HCT116 (cell line): ENCODE measurements around the gene NAA16. TPM values are rescaled to one million over a fixed set of nuclear protein-coding genes. Genes with fewer than 3 reads are reported as not detected.

Experiments
- ATAC-seq: fragments of 200-7000 bp; cut with Tn5 transposase; 2 replicates; pipeline ENCODE4 v1.9.1; 2020; ENCODE audit warnings: mild to moderate bottlenecking, moderate library complexity
- BruUV-seq: library from RNA; stranded (reverse); fragments of 400-500 nt; replicated peaks from 2 replicates; lab custom pipeline; 2021; lab: Mats Ljungman, UMichigan
- CTCF ChIA-PET: fragments of 300-600 bp; sonication (Branson Sonifier 250); formaldehyde crosslinking; loops from one replicate; lab custom pipeline; 2021; ENCODE audit warnings: antibody characterized with exemption; lab: Charles Lee
- POLR2A ChIA-PET: fragments of 300-600, 350-600 bp; sonication (Branson Sonifier 250); formaldehyde crosslinking; loops from one replicate; lab custom pipeline; 2021; ENCODE audit warnings: antibody characterized with exemption; lab: Charles Lee
- RAD21 ChIA-PET, 2 experiments: fragments of 300-600 bp; sonication (Branson Sonifier 250); formaldehyde crosslinking; loops; one replicate each; lab custom pipeline; 2023; ENCODE audit warnings: low total read pairs in 2 of 2; ENCODE audit not compliant: uncharacterized antibody in 2 of 2, unreplicated experiment in 2 of 2, low non-redundant PET in 1 of 2; lab: Charles Lee
- DNase-seq: peaks from one replicate; pipeline ENCODE4 v3.0.0-alpha.2; 2010; ENCODE audit warnings: low read depth, low spot score
- H2AFZ ChIP-seq: fragments of 200-600 bp; shearing (Covaris generic), sonication (generic); 2 replicates; pipeline ENCODE4 v1.6.1; 2017; ENCODE audit warnings: low read depth, mixed run types, mixed read lengths, antibody characterized with exemption, low read length; ENCODE audit not compliant: poor library complexity, severe bottlenecking
- H3K27ac ChIP-seq: 2 replicates; pipeline ENCODE4 v1.5.1; 2012; ENCODE audit warnings: low read depth, low read length
- H3K27me3 ChIP-seq: fragments of 200-600 bp; sonication (generic); 2 replicates; pipeline ENCODE4 v1.6.1; 2016; ENCODE audit warnings: mixed run types, low read length, mixed read lengths; ENCODE audit not compliant: insufficient read depth
- H3K36me3 ChIP-seq, 2 experiments: fragments of 200-500 bp in 1 of 2; fragments of 200-600 bp in 1 of 2; sonication (Bioruptor generic) in 1 of 2; sonication (generic) in 1 of 2; 2 replicates each; pipeline versions ENCODE4 v1.5.1 to v1.6.1; 2014 to 2016; ENCODE audit warnings: low read length in 2 of 2, inconsistent platforms in 1 of 2, mixed read lengths in 1 of 2, mixed run types in 1 of 2; ENCODE audit not compliant: insufficient read depth in 2 of 2, control insufficient read depth in 1 of 2
- H3K4me1 ChIP-seq, 2 experiments: fragments of 200-600 bp in 1 of 2; sonication (generic) in 1 of 2; 2 replicates each; pipeline versions ENCODE4 v1.5.1 to v1.6.1; 2012 to 2017; ENCODE audit warnings: low read length in 2 of 2, inconsistent platforms in 1 of 2, mild to moderate bottlenecking in 1 of 2, mixed read lengths in 1 of 2, mixed run types in 1 of 2, moderate library complexity in 1 of 2; ENCODE audit not compliant: insufficient read depth in 2 of 2, control insufficient read depth in 1 of 2
- H3K4me2 ChIP-seq: fragments of 200-600 bp; sonication (generic); 2 replicates; pipeline ENCODE4 v1.6.1; 2017; ENCODE audit warnings: mixed run types, low read length, mixed read lengths
- H3K4me3 ChIP-seq, 2 experiments: fragments of 200-600 bp in 1 of 2; sonication (generic) in 1 of 2; replicated peaks in 1 of 2; 2 replicates each; pipeline ENCODE4 v1.5.1; 2011 to 2016; ENCODE audit warnings: low read length in 2 of 2, control low read depth in 1 of 2, low read depth in 1 of 2, mild to moderate bottlenecking in 1 of 2, mixed read lengths in 1 of 2, mixed run types in 1 of 2
- H3K79me2 ChIP-seq: fragments of 200-600 bp; sonication (generic); 2 replicates; pipeline ENCODE4 v1.6.1; 2017; ENCODE audit warnings: mild to moderate bottlenecking, mixed run types, low read length, moderate library complexity, mixed read lengths; ENCODE audit not compliant: insufficient read depth
- H3K9ac ChIP-seq: fragments of 200-600 bp; sonication (generic); 2 replicates; pipeline ENCODE4 v1.6.1; 2016; ENCODE audit warnings: low read length, mixed read lengths
- H3K9me2 ChIP-seq: fragments of 200-600 bp; sonication (generic), shearing (Covaris generic); 2 replicates; pipeline ENCODE4 v1.6.1; 2017; ENCODE audit warnings: mixed run types, mild to moderate bottlenecking, moderate library complexity; ENCODE audit not compliant: insufficient read depth
- H3K9me3 ChIP-seq, 2 experiments: fragments of 200-500 bp in 1 of 2; fragments of 200-600 bp in 1 of 2; sonication (Bioruptor generic) in 1 of 2; sonication (generic) in 1 of 2; 2 replicates each; pipeline ENCODE4 v1.6.1; 2014 to 2017; ENCODE audit warnings: low read length in 2 of 2, mixed read lengths in 2 of 2, inconsistent platforms in 1 of 2, low read depth in 1 of 2, mild to moderate bottlenecking in 1 of 2, mixed run types in 1 of 2, moderate library complexity in 1 of 2; ENCODE audit not compliant: control insufficient read depth in 1 of 2, insufficient read depth in 1 of 2
- H4K20me1 ChIP-seq: fragments of 200-600 bp; sonication (generic), shearing (Covaris generic); 2 replicates; pipeline ENCODE4 v1.6.1; 2017; ENCODE audit warnings: mixed run types, mild to moderate bottlenecking, moderate library complexity; ENCODE audit not compliant: insufficient read depth
- CBX3 ChIP-seq: IDR thresholded peaks from 2 replicates; pipeline ENCODE4 v1.6.1; 2012; ENCODE audit warnings: low read depth
- CEBPB ChIP-seq: IDR thresholded peaks from 2 replicates; pipeline ENCODE4 v1.6.1; 2012; ENCODE audit warnings: low read depth
- EZH2 ChIP-seq: fragments of 200-600 bp; sonication (generic); IDR thresholded peaks from 2 replicates; pipeline ENCODE4 v1.6.1; 2017; ENCODE audit warnings: antibody characterized with exemption, mixed run types
- JUND ChIP-seq: IDR thresholded peaks from 2 replicates; pipeline ENCODE4 v1.6.1; 2012
- MAX ChIP-seq: IDR thresholded peaks from 2 replicates; pipeline ENCODE4 v1.6.1; 2012
- POLR2AphosphoS5 ChIP-seq: IDR thresholded peaks from 2 replicates; pipeline ENCODE4 v1.6.1; 2011; ENCODE audit warnings: mild to moderate bottlenecking, low read depth, low read length, moderate library complexity
- REST ChIP-seq: IDR thresholded peaks from 2 replicates; pipeline ENCODE4 v1.6.1; 2012; ENCODE audit warnings: low read depth
- SIN3A ChIP-seq: IDR thresholded peaks from 2 replicates; pipeline ENCODE4 v1.6.1; 2012; ENCODE audit warnings: low read depth
- SP1 ChIP-seq: IDR thresholded peaks from 2 replicates; pipeline ENCODE4 v1.6.1; 2012; ENCODE audit warnings: low read depth
- TCF7L2 ChIP-seq: IDR thresholded peaks from 2 replicates; pipeline ENCODE4 v1.7.0; 2011; ENCODE audit warnings: borderline replicate concordance, inconsistent platforms; ENCODE audit not compliant: insufficient read depth, insufficient read length; ENCODE audit errors: extremely low read depth
- YY1 ChIP-seq: IDR thresholded peaks from 2 replicates; pipeline ENCODE4 v1.6.1; 2011; ENCODE audit warnings: low read length, low read depth, moderate library complexity, mild to moderate bottlenecking; ENCODE audit not compliant: insufficient replicate concordance; ENCODE audit errors: extremely low read depth
- ZFX ChIP-seq: fragments of 450-650 bp; IDR thresholded peaks from 2 replicates; pipeline ENCODE4 v1.6.1; 2017
- ZNF274 ChIP-seq: fragments of 200-500 bp; sonication (Bioruptor generic); IDR thresholded peaks from 2 replicates; pipeline ENCODE4 v1.6.1; 2014; ENCODE audit warnings: mild to moderate bottlenecking, low read depth, low read length, inconsistent platforms
- intact Hi-C: fragments of 100-400 bp; cut with micrococcal nuclease; formaldehyde crosslinking; loops from 2 replicates; pipeline ENCODE4 v1.10.0; 2022
- total RNA-seq: library from RNA; stranded (reverse); gene quantifications from one replicate; pipeline ENCODE4 v1.2.1, GENCODE V29; 2021; ENCODE audit not compliant: unreplicated experiment
- TF ChIP-seq, protein P1 (sequence below): IDR thresholded peaks from 2 replicates; pipeline ENCODE4 v1.6.1; 2012

NAA16 gene
- total RNA-seq, 1 experiment from 2014 or later: 19.1 TPM

- Histone ChIP-seq H3K27me3 (no peaks in the 10 kb centered on the region), H3K4me2 (no peak overlapping the region), H4K20me1 (no peaks in the 10 kb centered on the region), H3K27ac (no peak overlapping the region), H3K36me3 (no peaks in the 10 kb centered on the region), H3K9me2 (no peaks in the 10 kb centered on the region), H2AFZ (no peak overlapping the region), H3K79me2 (no peaks in the 10 kb centered on the region)
- ATAC-seq (no peak), DNase-seq (no peak)
- ChIA-PET CTCF (no interaction called here), POLR2A (no interaction called here), RAD21 (no interaction called here)
- no TSS peak for BruUV-seq
- intact Hi-C loops: no loop called here
- TF ChIP-seq JUND (no peak), TCF7L2 (no peak), MAX (no peak), SP1 (no peak), CBX3 (no peak), POLR2AphosphoS5 (no peak), EZH2 (no peak), YY1 (no peak), CEBPB (no peak), ZFX (no peak), REST (no peak), SIN3A (no peak), ZNF274 (no peak)
- TF ChIP-seq, protein P1, sequence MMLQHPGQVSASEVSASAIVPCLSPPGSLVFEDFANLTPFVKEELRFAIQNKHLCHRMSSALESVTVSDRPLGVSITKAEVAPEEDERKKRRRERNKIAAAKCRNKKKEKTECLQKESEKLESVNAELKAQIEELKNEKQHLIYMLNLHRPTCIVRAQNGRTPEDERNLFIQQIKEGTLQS: no peak
- TF ChIP-seq, all 23 proteins: peak for 0
- Histone ChIP-seq H3K9me3 (no peaks in the 10 kb centered on the region), H3K4me3 (no peak overlapping the region), H3K9ac (no peak overlapping the region), H3K4me1 (0 out of 4 replicates have a peak, but pooled peaks cover 0 to 4% of the 10 kb centered on the region in 2 experiments)
These were observed 102.8 kb downstream of the NAA16 start for GRCh38 chr13:41413872-41414271.
